SK-N-MC (cell line): ENCODE measurements around the gene STARD9.

Source experiments
- EZH2 ChIP-seq: fragments of 200-600 bp; sonication (generic); IDR thresholded peaks from one replicate; pipeline ENCODE4 v1.6.1; 2017; ENCODE audit warnings: antibody characterized with exemption
- FOXP2 ChIP-seq: optimal IDR thresholded peaks from 2 replicates; pipeline ENCODE3; 2011; ENCODE audit warnings: mild to moderate bottlenecking, moderate library complexity; ENCODE audit not compliant: insufficient read depth; ENCODE audit errors: extremely low read length, control extremely low read depth
- POLR2AphosphoS5 ChIP-seq: IDR thresholded peaks from 2 replicates; pipeline ENCODE4 v1.6.1; 2012; ENCODE audit warnings: mild to moderate bottlenecking, low read depth, low read length, borderline replicate concordance

GRCh38 chr15:42632105-42632675, 56.8 kb downstream of the STARD9 start:
- TF ChIP-seq EZH2 = no peak
- no peak for TF ChIP-seq POLR2AphosphoS5
- TF ChIP-seq FOXP2 = no peak
